HG03460 (cell line): ENCODE data around the gene CTRL.

ENCODE experiments used
- ATAC-seq: cut with Tn5 transposase; IDR thresholded peaks from one replicate; pipeline ENCODE4 v1.9.1; 2021; ENCODE audit not compliant: unreplicated experiment

The CTRL gene

DNA sequence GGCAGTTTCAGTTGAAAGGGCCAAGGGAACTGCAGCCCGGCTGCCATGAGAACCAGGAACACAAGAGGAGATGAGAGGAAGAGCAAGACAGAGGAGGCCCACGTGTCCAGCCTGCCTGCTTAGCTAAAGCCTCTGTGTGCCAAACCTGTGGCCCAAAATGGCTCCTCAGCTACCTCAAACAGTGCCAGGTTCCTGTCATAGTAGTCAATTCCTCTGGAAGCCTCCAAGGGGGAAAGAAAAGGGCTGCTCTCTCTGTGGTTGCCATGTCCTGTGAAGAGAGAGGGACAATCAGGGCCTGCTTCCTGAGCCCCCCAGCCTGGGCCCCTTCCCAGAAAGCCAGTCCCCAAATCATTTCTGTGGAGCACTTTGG is 31.6 kb upstream of the CTRL start:
- ATAC-seq = no peak

GRCh38 chr16:67962135-67962534 is 30.5 kb upstream of the CTRL start:
- no peak for ATAC-seq

DNA sequence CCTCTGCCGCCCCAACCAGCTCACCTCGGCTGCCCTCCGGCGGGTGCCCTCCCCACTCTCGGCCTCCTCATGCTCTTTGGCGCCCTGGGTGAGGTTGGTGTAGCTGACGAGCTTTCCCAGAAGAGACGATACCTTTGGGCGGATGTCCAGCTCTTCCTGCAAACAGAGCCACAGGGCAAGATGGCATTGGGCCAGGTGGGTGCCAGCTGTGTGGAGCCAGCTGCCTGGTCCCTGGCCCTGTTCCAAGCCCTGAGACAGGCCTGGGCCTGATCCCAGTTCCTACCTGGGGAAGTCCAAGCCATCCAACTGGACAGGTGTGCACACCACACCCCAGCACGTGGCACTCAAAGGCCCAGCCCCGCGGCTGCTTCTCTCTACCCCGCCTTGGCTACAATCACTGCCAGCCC is 29.9 kb upstream of the CTRL start:
- no peak for ATAC-seq

DNA sequence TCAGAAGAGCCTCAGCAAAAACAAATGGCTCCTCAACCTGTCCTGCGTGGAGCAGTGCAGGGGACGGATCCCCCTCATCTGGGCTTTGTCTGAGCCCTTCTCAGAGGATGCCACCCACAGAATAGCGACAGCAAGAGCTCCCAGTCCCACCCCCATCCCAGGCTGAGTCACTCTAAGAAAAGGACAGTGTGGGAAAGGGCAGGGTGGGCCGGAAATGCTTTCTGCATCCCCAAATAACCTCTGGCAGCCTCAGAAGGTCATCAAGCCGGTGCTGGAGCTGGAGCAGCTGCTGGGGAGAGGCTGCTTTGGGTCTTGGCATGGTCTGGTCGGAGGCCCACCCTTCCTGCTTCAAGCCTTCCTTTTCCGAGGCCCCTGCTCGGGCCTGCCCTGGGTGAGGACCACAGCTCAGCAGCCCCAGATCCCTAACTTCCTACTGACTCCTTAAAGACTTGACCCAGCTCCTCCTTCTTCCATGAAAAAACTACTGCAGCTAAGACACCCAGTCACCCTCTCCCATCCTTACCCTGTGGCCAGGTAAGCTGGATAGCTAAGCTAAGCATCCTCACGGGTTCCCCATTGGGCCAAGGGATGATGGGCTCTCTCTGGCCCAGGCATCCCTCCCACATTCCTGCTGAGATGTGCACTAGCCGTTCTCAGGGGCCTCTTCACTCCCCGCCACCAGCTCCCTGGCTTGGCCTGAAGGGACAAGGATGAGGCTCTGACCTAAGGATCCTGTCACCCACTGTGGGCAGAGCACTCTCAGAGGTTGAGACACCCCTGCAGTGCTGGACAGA is 28.1 kb upstream of the CTRL start:
- ATAC-seq = no peak

- no peak for ATAC-seq
Observed at GRCh38 chr16:67957622-67958021, 26.0 kb upstream of the CTRL start.

- ATAC-seq = no peak
Observed at GRCh38 chr16:67954421-67955196, 22.9 kb upstream of the CTRL start.

DNA sequence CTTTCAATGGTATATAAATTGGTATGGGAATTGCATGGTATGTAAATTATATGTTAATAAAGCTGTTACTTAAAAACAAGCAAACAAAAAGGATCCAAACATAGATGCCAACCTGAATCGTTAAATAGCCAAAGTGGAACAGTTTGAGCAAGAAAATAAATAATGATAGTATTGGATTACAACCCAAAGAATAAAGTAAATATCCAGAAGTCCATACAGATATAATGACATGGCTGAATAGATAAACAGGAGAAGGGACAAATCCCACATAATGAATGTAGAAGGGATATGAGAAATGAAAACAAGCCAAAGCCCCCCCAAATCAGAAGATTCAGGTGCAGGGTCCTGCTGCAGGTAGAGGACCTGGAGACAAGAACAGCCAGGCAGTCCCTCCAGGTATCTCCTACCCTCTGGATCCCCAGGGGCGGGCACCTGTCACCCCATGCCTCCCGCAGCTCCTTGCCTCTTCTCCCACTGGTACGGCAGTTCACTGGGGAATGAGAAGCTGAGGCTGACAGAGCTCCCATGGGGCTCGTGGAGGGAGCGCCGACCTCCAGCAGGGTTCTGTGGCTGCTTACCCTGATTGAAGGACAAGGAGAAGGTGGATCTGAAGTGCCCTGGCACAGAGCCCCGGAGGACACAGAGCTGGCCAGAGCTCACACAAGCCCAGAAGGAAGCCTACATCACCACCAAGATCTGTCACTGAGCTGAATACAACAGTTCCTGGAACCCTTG is 22.1 kb upstream of the CTRL start:
- no peak for ATAC-seq

GRCh38 chr16:67951485-67951884 is 19.8 kb upstream of the CTRL start:
- no peak for ATAC-seq

GRCh38 chr16:67950335-67950843 is 18.7 kb upstream of the CTRL start:
- no peak for ATAC-seq

DNA sequence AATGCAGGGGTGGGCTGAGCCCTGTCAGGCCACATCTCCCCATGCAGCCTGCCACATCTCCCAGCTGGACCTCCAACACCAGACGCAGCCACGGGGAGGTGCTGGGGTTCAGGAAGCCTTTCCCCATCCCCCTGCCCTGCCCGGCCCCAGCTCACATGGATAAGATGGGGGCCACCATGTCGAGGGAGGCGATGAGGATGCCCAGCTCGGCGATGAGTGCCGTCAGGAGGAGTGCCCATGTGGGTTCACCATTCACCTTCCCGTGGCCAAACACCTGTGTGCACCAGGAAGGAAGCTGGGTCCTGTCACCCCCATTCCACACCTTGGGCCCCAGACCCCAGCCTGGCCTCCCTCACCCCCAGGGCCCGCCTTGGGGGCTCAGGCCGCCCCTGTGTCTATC is 18.0 kb upstream of the CTRL start:
- no peak for ATAC-seq

DNA sequence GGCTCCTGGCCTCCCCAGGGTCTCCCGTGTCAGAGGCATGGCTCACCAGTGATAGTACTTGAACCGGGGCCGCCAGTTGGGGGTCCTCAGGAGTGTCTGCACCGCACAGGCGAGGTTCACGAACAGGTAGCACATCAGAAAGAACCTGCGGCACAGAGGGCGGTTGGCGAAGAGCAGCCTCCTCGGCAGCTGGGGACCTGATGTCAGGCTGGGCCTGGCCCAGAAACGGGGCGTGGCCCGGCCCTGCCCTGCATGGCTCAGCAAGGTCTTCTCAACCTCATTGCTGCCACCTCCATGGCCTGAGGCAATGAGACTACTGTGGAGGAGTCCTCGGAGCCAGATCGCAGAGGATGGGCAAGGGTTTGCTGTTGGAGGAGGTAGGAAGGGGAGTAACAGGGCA is 16.4 kb upstream of the CTRL start:
- no peak for ATAC-seq

DNA sequence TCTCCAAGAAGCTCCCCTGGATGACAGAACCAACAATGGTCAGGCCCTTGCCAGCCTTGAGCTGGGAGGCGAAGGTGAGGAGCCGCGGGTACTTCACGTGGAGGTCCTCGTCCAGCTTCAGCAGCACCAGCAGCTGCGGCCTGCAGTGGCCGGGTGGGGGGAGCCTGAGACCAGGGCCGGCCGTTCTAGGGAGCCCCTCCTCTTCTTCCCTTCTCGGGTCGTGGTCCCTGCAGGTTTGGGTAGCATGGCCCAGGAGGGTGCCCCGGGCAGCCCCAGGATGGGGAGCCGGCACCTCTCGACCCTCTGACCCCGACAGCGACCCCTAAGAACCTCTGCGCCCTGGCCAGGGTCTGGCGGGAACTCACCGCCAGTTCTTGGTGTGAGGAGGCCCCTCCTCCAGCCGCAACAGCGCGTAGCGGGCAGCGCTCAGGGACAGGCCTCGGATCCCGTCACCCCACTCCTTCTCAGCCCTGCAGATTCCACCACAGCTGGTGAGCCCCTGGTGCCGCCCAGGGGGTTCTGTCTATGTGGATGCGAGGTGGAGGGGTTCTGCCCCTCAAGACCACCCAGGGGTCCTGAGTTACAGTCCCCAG is 15.4 kb upstream of the CTRL start:
- no peak for ATAC-seq

- ATAC-seq = no peak
Observed at GRCh38 chr16:67946128-67946569, 14.5 kb upstream of the CTRL start.

- ATAC-seq = no peak
Observed at GRCh38 chr16:67945392-67945933, 13.8 kb upstream of the CTRL start.

GRCh38 chr16:67944690-67945391 is 13.2 kb upstream of the CTRL start:
- ATAC-seq = no peak

DNA sequence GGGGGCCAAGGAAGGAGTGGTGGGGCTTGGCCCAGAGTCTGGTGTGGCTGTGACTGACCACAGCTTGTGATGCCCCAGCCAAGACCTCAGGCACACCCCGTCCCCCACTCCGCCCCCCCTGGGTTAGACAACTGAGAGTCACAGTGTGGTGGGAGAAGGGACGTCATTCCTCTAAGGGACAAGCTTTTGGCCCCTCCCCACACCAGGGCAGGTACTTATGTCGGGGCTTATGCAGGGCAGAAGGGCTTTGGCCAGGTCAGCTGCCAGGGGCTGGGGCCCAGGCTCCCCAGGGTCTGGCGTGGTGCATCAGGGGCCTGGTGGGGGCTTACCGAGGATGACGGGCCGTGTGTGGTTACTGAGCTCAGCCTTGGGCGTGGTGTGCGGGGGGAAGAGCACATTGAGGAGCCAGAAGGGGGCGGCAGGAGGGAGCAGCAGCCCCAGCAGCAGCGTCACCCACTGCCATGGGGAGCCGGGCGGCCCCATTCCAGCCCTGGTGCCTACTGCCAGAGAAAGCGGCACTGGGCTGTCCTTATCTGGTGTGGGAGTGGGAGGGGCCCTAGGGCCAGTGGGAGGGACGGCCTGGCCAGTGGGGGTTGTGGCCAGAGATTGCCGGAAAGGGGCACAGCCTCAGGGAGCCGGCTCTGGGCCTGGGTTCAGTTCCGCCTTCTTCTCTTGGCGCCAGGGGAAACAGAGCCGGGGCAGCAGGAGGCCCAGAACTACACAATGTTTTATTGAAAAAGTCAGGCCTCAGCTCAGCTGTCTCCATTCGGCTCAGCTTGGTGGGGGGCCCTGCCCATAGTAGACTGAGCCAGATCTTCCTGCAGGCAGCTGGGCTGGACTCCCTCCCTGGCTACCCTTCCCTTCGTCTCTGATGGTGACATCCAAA is 12.2 kb upstream of the CTRL start, which contains the start of gene LCAT:
LCAT (minus strand) TSS at position 502 of the 886 bp plus-strand sequence; CDS start at position 483, 19 bp downstream.
- no peak for ATAC-seq

DNA sequence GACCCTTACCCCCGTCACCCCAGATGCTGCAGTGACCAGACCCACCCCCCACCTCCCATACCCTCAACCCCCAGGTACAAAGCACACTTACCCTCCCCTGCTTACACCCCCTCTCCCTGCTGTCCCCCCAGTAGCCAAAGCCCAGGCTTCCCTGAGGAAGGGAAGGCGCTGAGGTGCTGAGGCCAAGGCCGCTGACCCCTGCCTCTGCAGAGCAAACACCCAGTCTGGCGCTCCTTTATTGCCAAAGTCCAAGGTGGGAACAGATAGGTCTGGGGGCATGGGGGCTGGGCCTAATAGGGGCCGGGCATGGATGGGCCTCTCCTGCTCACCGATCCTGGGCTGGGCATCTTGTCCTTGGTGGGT is 11.6 kb upstream of the CTRL start:
- no peak for ATAC-seq

GRCh38 chr16:67942510-67943255 is 11.0 kb upstream of the CTRL start:
- ATAC-seq = no peak

DNA sequence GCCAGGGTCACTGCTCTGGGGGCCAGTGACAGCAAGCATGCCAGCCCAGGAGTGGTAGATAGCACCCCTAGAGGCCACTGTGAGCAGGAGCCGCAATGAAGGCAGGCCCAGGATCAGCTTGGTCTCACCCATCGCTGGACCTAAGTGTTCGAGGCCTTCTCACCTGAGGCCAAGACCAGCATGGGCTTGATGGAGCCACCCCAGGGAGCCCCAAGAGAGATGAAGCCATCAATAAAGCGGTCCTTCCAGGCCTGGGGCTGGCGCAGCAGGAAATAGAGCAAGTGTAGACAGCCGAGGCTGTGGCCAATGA is 10.5 kb upstream of the CTRL start:
- ATAC-seq = no peak
